K562 (cell line): ENCODE data around the gene DDAH2.

ENCODE experiments used
- ATF6 ChIP-seq: sonication (generic); formaldehyde crosslinking; IDR thresholded peaks from 2 replicates; pipeline ENCODE4 v1.4.0; 2020; ENCODE audit warnings: mild to moderate bottlenecking, missing genetic modification reagents
- E2F4 ChIP-seq: sonication (generic); formaldehyde crosslinking; IDR thresholded peaks from 2 replicates; pipeline ENCODE4 v1.8.0; 2022; ENCODE audit warnings: mild to moderate bottlenecking, low read depth, missing genetic modification reagents
- GABPA ChIP-seq: fragments of 200-800 bp; sonication (Bioruptor generic); conservative IDR thresholded peaks from 2 replicates; pipeline ENCODE4 v1.6.1; 2016; ENCODE audit warnings: low read depth, missing genetic modification characterization, missing compliant biosample characterization
- JUN ChIP-seq, 2 experiments: sonication (generic) in 1 of 2; formaldehyde crosslinking in 1 of 2; IDR thresholded peaks; 2 replicates each; pipeline versions ENCODE4 v1.6.1 to v1.8.0; 2012 to 2022; ENCODE audit warnings: borderline replicate concordance in 2 of 2, mild to moderate bottlenecking in 2 of 2, improper control_type of control experiment in 1 of 2, low read depth in 1 of 2, low read length in 1 of 2, missing genetic modification reagents in 1 of 2
- KLF16 ChIP-seq: IDR thresholded peaks from 2 replicates; pipeline ENCODE4 v1.6.1; 2016; ENCODE audit warnings: antibody characterized with exemption
- NKRF ChIP-seq: fragments of 450-650 bp; IDR thresholded peaks from 2 replicates; pipeline ENCODE4 v1.6.1; 2016; ENCODE audit warnings: borderline replicate concordance
- POLR2A ChIP-seq: fragments of 450-650 bp; conservative IDR thresholded peaks from 2 replicates; pipeline ENCODE4 v1.6.1; 2016
- TCFL5 ChIP-seq: fragments of 250-450 bp; sonication (Bioruptor Pico); conservative IDR thresholded peaks from 2 replicates; pipeline ENCODE4 v1.6.1; 2021; ENCODE audit warnings: mild to moderate bottlenecking, moderate library complexity, matching md5 sums
- ZFP30 ChIP-seq: fragments of 250-450 bp; sonication (Bioruptor Pico); IDR thresholded peaks from 2 replicates; pipeline ENCODE4 v1.8.0; 2022; ENCODE audit warnings: moderate library complexity, mild to moderate bottlenecking, inconsistent platforms, borderline replicate concordance
- ZNF589 ChIP-seq: fragments of 200-800 bp; sonication (Bioruptor generic); IDR thresholded peaks from 2 replicates; pipeline ENCODE4 v1.6.1; 2016; ENCODE audit warnings: low read depth, missing genetic modification characterization, missing compliant biosample characterization

DNA sequence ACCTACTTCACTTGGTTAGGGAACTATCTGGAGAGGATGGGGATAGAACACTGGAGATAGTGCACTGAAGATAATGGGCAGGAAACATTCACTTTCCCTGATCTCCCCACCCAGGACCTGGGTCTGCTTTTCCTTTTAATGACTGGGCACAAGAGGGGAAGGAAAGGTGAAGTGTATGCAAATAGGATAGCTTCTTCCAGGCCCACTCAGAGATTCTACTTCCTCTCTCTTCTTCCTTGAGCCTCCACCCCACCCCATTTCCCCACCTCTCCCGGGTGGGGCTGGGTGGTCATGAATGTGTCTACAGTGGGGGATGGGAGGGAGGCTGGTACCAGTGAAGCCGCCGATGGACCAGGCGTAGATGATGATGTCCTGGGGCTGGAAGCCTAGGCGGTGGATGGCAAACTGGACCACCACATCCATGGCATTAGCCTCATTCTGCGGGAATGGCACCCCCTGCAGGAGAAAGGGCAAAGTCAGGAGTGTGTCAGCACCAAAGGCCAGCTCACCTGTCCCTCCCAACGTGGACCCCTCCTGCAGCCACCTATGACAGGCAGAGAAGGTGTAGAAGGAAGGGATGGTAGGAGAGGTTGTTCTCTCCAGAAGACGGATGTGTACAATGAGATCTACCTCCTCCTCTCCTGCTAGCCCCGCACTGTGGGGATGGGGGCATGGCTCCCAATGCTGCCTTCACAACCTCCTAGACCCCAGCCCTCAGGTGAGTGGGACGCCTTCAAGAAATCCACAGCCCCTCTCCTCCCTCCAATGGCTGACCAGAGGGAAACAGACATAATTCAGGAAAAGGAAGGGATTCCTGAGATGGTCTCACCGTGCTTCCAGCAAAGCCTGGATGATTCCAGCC is 39.6 kb downstream of the DDAH2 start:
- TF ChIP-seq KLF16 (no peak), ATF6 (CRISPR knock-in tag) (no peak), POLR2A (no peak), ZFP30 (no peak), E2F4 (CRISPR knock-in tag) (no peak), ZNF589 (CRISPR knock-in tag) (no peak), GABPA (tag) (no peak), NKRF (no peak), TCFL5 (CRISPR knock-in tag) (no peak), JUN (IDR thresholded peaks at IDR 0.05; ENCODE audit: borderline replicate concordance, low read depth, low read length) (no peak), JUN (CRISPR knock-in tag; IDR thresholded peaks at IDR 0.05; ENCODE audit: borderline replicate concordance) (no peak)
